ENCODE data around the gene SRRM4.

SRRM4 gene

DNA sequence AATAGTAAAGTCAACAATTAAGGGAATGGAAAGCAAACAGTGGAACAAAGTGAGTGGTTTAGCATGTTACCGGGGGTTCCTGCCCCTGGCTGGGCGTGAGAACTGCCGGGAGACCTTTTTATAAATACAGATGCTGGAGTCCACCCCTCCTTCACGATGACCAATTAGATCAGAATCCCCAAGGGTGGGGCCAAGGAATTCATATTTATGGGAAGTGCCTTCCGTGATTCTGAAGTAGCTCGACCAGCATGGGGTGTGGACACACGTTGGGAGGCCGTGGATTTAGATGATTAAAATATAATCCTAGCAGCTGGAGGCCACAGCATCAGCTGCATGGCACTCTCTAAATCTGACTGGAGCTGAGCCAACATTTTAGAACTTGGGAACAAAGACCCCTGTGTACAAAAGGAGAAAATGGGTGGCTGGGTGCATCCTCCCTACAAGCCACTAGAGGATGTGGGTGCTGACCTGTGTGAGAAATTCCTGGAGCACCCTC lies 87.9 kb downstream of the SRRM4 start:
- TF ChIP-seq MYC (IDR thresholded peaks at IDR 0.05; ENCODE audit: low read depth, low read length) (no peak), POLR2A (IDR thresholded peaks at IDR 0.05; ENCODE audit: extremely low read depth, insufficient read length) (no peak)
- TF ChIP-seq, protein P1, sequence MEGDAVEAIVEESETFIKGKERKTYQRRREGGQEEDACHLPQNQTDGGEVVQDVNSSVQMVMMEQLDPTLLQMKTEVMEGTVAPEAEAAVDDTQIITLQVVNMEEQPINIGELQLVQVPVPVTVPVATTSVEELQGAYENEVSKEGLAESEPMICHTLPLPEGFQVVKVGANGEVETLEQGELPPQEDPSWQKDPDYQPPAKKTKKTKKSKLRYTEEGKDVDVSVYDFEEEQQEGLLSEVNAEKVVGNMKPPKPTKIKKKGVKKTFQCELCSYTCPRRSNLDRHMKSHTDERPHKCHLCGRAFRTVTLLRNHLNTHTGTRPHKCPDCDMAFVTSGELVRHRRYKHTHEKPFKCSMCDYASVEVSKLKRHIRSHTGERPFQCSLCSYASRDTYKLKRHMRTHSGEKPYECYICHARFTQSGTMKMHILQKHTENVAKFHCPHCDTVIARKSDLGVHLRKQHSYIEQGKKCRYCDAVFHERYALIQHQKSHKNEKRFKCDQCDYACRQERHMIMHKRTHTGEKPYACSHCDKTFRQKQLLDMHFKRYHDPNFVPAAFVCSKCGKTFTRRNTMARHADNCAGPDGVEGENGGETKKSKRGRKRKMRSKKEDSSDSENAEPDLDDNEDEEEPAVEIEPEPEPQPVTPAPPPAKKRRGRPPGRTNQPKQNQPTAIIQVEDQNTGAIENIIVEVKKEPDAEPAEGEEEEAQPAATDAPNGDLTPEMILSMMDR (IDR thresholded peaks at IDR 0.05; ENCODE audit: low read depth, low read length), result no peak
- TF ChIP-seq, protein P2, sequence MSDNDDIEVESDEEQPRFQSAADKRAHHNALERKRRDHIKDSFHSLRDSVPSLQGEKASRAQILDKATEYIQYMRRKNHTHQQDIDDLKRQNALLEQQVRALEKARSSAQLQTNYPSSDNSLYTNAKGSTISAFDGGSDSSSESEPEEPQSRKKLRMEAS (IDR thresholded peaks at IDR 0.05; ENCODE audit: low read depth, low read length), result no peak
- no peak for DNase-seq (ENCODE audit: low read depth)
- H3K4me3 ChIP-seq (ENCODE audit: low read depth, low read length), result no peak overlapping the region

DNA sequence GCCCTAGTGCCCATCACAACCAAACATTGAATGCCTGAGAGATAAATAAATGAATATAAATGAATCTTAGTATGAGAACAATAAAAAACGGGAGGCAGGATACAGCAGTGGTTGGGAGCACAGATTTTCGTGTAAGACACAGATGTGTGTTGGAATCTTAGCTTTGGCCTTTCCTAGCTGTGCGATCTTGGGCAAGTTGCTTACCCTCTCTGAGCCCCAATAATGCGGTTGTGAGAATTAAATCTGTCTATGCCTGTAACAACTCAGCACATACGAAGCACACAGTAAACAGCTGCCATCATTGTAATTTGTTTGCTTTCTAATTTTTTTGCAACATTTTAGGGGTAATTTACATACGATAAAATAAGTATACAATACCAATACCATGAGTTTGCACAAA lies 89.8 kb downstream of the SRRM4 start:
- H3K4me3 ChIP-seq (ENCODE audit: low read depth, low read length), result no peak overlapping the region
- TF ChIP-seq MYC (IDR thresholded peaks at IDR 0.05; ENCODE audit: low read depth, low read length), result no peak
- TF ChIP-seq, protein P2 (IDR thresholded peaks at IDR 0.05; ENCODE audit: low read depth, low read length), result no peak
- TF ChIP-seq, protein P1 (IDR thresholded peaks at IDR 0.05; ENCODE audit: low read depth, low read length), result no peak
- no peak for TF ChIP-seq POLR2A (IDR thresholded peaks at IDR 0.05; ENCODE audit: extremely low read depth, insufficient read length)
- no peak for DNase-seq (ENCODE audit: low read depth)

DNA sequence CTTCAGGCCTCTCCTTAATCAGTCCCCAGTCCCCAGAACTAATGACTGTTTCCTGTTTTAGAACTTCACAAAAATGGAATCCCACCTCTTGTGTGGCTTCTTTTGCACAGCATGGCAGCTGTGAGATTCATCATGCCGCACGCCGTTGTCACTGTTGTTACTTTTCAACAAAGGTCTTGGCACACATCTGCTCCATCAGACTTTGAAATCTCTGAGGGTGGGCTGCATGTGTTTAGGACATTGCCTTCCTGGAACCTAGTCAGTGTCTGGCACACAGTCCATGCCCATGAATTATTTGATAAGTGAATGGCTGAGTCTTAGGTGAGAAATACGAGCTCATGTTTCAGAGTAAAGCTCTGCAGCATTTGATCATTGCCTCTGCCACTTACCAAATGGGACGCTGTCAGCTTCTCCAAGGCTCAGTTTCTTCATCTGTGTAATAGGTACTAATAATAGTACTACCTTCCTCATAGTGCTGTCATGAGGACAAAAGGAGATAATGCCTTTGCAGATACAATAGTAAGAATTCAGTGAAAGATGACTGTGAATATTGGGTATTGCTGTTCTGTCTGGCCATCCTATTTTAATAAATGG lies 90.4 kb downstream of the SRRM4 start:
- no peak overlapping the region for H3K4me3 ChIP-seq (ENCODE audit: low read depth, low read length)
- no peak for DNase-seq (ENCODE audit: low read depth)
- TF ChIP-seq POLR2A (IDR thresholded peaks at IDR 0.05; ENCODE audit: extremely low read depth, insufficient read length) (no peak), MYC (IDR thresholded peaks at IDR 0.05; ENCODE audit: low read depth, low read length) (no peak)
- TF ChIP-seq, protein P2 (IDR thresholded peaks at IDR 0.05; ENCODE audit: low read depth, low read length), result no peak
- TF ChIP-seq, protein P1 (IDR thresholded peaks at IDR 0.05; ENCODE audit: low read depth, low read length), result no peak

DNA sequence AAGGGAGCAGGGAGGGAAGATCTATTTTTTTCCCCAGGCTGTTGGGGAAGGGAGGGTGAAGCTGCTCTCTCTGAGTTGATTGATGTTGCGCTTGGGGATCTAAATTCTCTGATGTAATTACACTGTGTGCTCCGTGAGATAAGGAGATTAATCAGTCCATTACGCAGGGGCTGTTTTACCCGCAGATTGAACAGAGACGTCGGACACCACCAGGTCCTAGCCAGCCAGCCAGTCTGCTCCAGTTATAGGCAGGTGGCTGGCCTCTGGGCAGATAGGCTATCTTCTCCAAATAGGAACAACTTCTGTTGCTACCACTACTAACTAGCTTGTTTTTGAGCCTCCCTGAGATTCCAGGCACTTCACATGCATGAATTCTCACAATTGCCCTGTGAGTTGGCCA lies 91.1 kb downstream of the SRRM4 start:
- DNase-seq (ENCODE audit: low read depth), result no peak
- H3K4me3 ChIP-seq (ENCODE audit: low read depth, low read length), result no peak overlapping the region
- TF ChIP-seq, protein P1 (IDR thresholded peaks at IDR 0.05; ENCODE audit: low read depth, low read length), result no peak

DNA sequence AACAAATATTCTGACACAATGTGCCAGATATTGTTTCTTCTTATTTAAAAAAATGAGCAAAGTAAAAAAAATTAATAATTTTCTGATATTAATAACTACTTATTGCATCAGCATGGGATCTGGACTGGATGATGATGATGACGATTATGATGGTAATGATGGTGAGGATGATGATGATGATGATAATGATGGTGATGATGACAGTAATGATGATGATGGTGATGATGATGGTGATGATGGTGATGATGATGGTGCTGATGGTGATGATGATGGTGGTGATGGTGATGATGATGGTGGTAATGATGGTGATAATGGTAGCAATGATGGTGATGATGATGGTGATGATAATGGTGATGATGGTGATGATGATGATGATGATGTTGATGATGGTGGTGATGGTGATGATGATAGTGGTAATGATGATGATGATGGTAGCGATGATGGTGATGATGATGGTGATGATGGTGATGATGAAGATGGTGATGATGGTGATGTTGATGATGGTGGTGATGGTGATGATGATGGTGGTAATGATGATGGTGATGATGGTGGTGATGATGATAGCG lies 94.0 kb downstream of the SRRM4 start:
- no peak overlapping the region for H3K4me3 ChIP-seq (ENCODE audit: low read depth, low read length)
- DNase-seq (ENCODE audit: low read depth), result no peak
- TF ChIP-seq, protein P2 (IDR thresholded peaks at IDR 0.05; ENCODE audit: low read depth, low read length), result no peak
- no peak for TF ChIP-seq POLR2A (IDR thresholded peaks at IDR 0.05; ENCODE audit: extremely low read depth, insufficient read length)
- TF ChIP-seq MYC (IDR thresholded peaks at IDR 0.05; ENCODE audit: low read depth, low read length), result no peak
- TF ChIP-seq, protein P1 (IDR thresholded peaks at IDR 0.05; ENCODE audit: low read depth, low read length), result no peak

All from NB4 (cell line).